K562 (cell line): ENCODE data around the gene PLP2. TPM values are rescaled to one million over a fixed set of nuclear protein-coding genes. Genes with fewer than 3 reads are reported as not detected.
A peak's percentile ranks its signal among the peaks of the same experiment; 100 is the strongest.

Experiments used
- COPS2 ChIP-seq: fragments of 450-650 bp; conservative IDR thresholded peaks from 2 replicates; pipeline ENCODE4 v1.6.1; 2016; ENCODE audit warnings: mild to moderate bottlenecking, moderate library complexity
- FOXJ3 ChIP-seq: sonication (generic); formaldehyde crosslinking; IDR thresholded peaks from 2 replicates; pipeline ENCODE4 v1.4.0; 2020; ENCODE audit warnings: mild to moderate bottlenecking, missing genetic modification reagents
- GTF2F1 ChIP-seq: IDR thresholded peaks from 2 replicates; pipeline ENCODE4 v1.6.1; 2011; ENCODE audit warnings: low read depth, low read length, improper control_type of control experiment
- HCFC1 ChIP-seq: IDR thresholded peaks from 2 replicates; pipeline ENCODE4 v1.6.1; 2012; ENCODE audit warnings: low read depth, low read length, improper control_type of control experiment
- JUND ChIP-seq, 2 experiments: IDR thresholded peaks; 2 replicates in 1 of 2; 3 replicates in 1 of 2; pipeline ENCODE4 v1.6.1; 2011; ENCODE audit warnings: borderline replicate concordance in 2 of 2, low read depth in 2 of 2, low read length in 2 of 2, improper control_type of control experiment in 1 of 2, missing biosample characterization in 1 of 2, missing genetic modification characterization in 1 of 2, missing genetic modification reagents in 1 of 2
- POLR2A ChIP-seq: fragments of 450-650 bp; conservative IDR thresholded peaks from 2 replicates; pipeline ENCODE4 v1.6.1; 2016
- RBM22 ChIP-seq: fragments of 200-400 bp; formaldehyde crosslinking; IDR thresholded peaks from 2 replicates; pipeline ENCODE4 v1.6.1; 2018; ENCODE audit warnings: low read length, low read depth; ENCODE audit not compliant: poor library complexity, severe bottlenecking
- RNF2 ChIP-seq: sonication (generic); IDR thresholded peaks from 2 replicates; pipeline ENCODE4 v1.6.1; 2016
- SIN3A ChIP-seq, 2 experiments: fragments of 150-350 bp in 1 of 2; IDR thresholded peaks; 2 replicates each; pipeline ENCODE4 v1.6.1; 2011 to 2016; ENCODE audit warnings: borderline replicate concordance in 2 of 2, low read depth in 2 of 2, low read length in 2 of 2, mild to moderate bottlenecking in 2 of 2, moderate library complexity in 2 of 2; ENCODE audit not compliant: control insufficient read depth in 1 of 2
- SIX5 ChIP-seq, 2 experiments: IDR thresholded peaks; 2 replicates each; pipeline ENCODE4 v1.6.1; 2011; ENCODE audit warnings: low read length in 2 of 2, borderline replicate concordance in 1 of 2, low read depth in 1 of 2, mild to moderate bottlenecking in 1 of 2, moderate library complexity in 1 of 2; ENCODE audit not compliant: insufficient read depth in 1 of 2
- SOX6 ChIP-seq: fragments of 450-650 bp; IDR thresholded peaks from 2 replicates; pipeline ENCODE4 v1.6.1; 2014; ENCODE audit warnings: mild to moderate bottlenecking
- TEAD2 ChIP-seq: fragments of 450-650 bp; IDR thresholded peaks from 2 replicates; pipeline ENCODE4 v1.6.1; 2016; ENCODE audit warnings: missing genetic modification characterization, control low read depth, missing compliant biosample characterization
- UBTF ChIP-seq, 2 experiments: IDR thresholded peaks; 2 replicates each; pipeline ENCODE4 v1.6.1; 2012; ENCODE audit warnings: improper control_type of control experiment in 2 of 2, low read depth in 2 of 2, low read length in 2 of 2, borderline replicate concordance in 1 of 2
- ZFX ChIP-seq: sonication (generic); formaldehyde crosslinking; IDR thresholded peaks from 2 replicates; pipeline ENCODE4 v1.8.0; 2022; ENCODE audit warnings: mild to moderate bottlenecking, missing genetic modification reagents, moderate library complexity
- ZNF318 ChIP-seq, 2 experiments: fragments of 450-650 bp; IDR thresholded peaks; 2 replicates each; pipeline ENCODE4 v1.6.1; 2016; ENCODE audit warnings: mild to moderate bottlenecking in 2 of 2, borderline replicate concordance in 1 of 2, low read depth in 1 of 2, moderate library complexity in 1 of 2
- ZNF408 ChIP-seq: fragments of 250-450 bp; sonication (Bioruptor Pico); IDR thresholded peaks from 2 replicates; pipeline ENCODE4 v1.4.0; 2020; ENCODE audit warnings: low read depth, mild to moderate bottlenecking, moderate library complexity
- polyA plus RNA-seq, 8 experiments: library from polyadenylated mRNA; depleted of rRNA in 4 of 8; stranded (reverse) in 5 of 8; unstranded in 3 of 8; fragments of >200 nt; fragmentation: Nextera tagmentation in 2 of 8; fragmentation: Illumina TruSeq in 1 of 8; extraction: Ambion mirVana in 2 of 8; extraction: Trizol in 1 of 8; gene quantifications; 2 replicates each; pipeline versions ENCODE4 v1.2.1 to v1.2.3, GENCODE V29; 2011 to 2014; ENCODE audit warnings: inconsistent platforms in 1 of 8, missing spikeins in 1 of 8
- total RNA-seq, 7 experiments: library from RNA; depleted of rRNA in 6 of 7; stranded (reverse); fragments of >200 nt in 6 of 7; fragmentation: Illumina TruSeq in 2 of 7; extraction: Trizol in 2 of 7; gene quantifications; 2 replicates each; pipeline versions ENCODE4 v1.2.1 to v1.2.3, GENCODE V29; 2011 to 2021; ENCODE audit warnings: low replicate concordance in 1 of 7

The PLP2 gene
- total and polyA plus RNA-seq, 9 of the 15 experiments (the other 6 are each of a cell fraction or from before 2014, with no cell fraction given), result 34.7 to 236 (median 112) TPM

DNA sequence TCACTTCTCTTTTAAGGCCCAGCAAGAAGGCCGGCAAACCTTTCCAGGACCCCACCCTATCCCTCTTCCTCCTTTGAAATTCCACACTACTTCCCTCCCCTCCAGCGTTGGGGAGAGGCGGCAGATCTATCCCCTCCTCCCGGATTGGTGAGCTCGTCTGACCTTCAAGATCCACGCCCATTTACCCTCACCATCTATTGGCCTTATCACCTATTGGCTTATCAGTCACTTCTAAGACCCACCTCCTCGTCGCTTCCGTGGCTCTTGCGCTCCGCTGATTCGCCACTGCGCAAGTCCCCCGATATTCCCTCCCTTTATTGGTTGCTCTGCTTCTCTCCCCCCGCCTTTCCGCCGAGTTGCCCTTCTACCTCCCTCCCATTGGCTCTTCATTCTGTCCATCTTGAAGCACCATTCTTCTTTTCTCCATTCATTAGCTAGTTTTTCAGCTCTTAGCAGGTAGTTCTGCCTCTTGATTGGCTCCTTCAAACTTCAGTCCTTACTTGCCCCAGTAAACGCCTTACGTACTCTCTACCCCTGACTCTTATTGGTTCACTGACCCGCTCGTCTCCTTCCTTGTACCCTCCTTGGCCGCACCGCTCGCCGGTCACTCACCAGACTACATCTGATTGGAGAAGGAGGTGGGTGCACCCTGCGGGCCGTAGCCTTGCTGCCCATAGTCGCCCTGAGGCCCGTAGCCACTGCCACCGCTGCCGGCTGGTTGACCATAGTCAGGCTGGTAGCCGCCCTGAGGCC is 19.3 kb downstream of the PLP2 start (continued):
- no peak for TF ChIP-seq SIX5 (IDR thresholded peaks at IDR 0.05; ENCODE audit: borderline replicate concordance in 1 of 2, insufficient read depth in 1 of 2, low read depth in 1 of 2, low read length in 2 of 2)
- peak; percentile 80; the same call in 1 of the 2 replicates for TF ChIP-seq POLR2A
- TF ChIP-seq UBTF (IDR thresholded peaks at IDR 0.05; ENCODE audit: borderline replicate concordance in 1 of 2, low read depth in 2 of 2, low read length in 2 of 2), result 0 out of 4 replicates have a peak, but pooled peaks of 1 of the 2 experiments have one; percentile 1
- TF ChIP-seq ZNF318 (IDR thresholded peaks at IDR 0.05; ENCODE audit: borderline replicate concordance in 1 of 2, low read depth in 1 of 2), result no peak
- no peak for TF ChIP-seq RBM22
- no peak for TF ChIP-seq FOXJ3 (CRISPR knock-in tag)
- TF ChIP-seq SIN3A (IDR thresholded peaks at IDR 0.05; ENCODE audit: borderline replicate concordance in 2 of 2, control insufficient read depth in 1 of 2, low read depth in 2 of 2, low read length in 2 of 2), result no peak
- TF ChIP-seq TEAD2 (tag), result no peak
- peak; percentile 15; the same call in 1 of the 2 replicates for TF ChIP-seq JUND (IDR thresholded peaks at IDR 0.05; ENCODE audit: borderline replicate concordance, low read depth, low read length)
- TF ChIP-seq JUND (tag; IDR thresholded peaks at IDR 0.05; ENCODE audit: borderline replicate concordance, low read depth, low read length), result no peak
- no peak for TF ChIP-seq SOX6
- TF ChIP-seq ZFX (CRISPR knock-in tag), result no peak
- no peak for TF ChIP-seq ZNF408 (CRISPR knock-in tag)
- TF ChIP-seq GTF2F1, result no peak
- 0 out of 2 replicates have a peak, but pooled peaks have one; percentile 41 for TF ChIP-seq RNF2
- no peak for TF ChIP-seq COPS2
- TF ChIP-seq HCFC1, result no peak
